Ammon's horn (tissue), 1 donor: Measurements from ENCODE around the gene DNAJC16.
A peak's percentile ranks its signal among the peaks of the same experiment; 100 is the strongest.

Experiments
- DNase-seq: peaks from one replicate; pipeline ENCODE4 v3.0.0-alpha.2; 2016; ENCODE audit warnings: low spot score

Gene DNAJC16

DNA sequence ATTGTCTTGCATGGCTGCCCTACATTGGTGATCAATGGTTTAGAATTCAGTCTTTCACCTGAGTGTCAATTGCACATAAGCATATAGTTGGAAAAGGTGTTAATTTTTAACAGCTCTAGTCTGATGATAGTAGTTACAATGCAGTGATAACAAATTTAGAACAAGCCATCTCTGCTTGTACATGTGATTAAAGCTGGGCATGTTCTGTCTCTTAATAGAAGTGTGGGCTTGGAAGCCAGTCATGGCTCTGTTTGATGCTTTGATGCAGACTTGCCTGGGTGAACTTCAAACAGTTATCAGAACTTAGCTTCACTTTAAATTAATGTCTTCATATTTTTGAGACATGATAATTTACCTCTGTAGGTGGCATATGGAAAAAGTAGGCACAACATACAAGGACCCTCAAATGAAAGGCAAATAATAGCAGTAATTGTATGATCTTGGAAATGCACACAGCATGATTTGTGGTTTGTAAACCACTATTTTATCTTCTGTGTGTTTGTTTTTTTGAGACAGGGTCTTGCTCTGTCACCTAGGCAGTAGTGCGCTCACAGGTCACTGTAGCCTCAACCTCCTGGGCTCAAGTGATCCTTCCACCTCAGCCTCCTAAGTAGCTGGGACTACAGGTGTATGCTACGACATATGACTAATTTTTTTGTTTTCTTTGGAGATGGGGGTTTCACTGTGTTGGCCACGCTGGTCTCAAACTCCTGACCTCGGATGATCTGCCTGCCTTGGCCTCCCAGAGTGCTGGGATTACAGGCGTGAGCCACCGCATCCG lies 94.4 kb downstream of the DNAJC16 start:
- no peak for DNase-seq

DNA sequence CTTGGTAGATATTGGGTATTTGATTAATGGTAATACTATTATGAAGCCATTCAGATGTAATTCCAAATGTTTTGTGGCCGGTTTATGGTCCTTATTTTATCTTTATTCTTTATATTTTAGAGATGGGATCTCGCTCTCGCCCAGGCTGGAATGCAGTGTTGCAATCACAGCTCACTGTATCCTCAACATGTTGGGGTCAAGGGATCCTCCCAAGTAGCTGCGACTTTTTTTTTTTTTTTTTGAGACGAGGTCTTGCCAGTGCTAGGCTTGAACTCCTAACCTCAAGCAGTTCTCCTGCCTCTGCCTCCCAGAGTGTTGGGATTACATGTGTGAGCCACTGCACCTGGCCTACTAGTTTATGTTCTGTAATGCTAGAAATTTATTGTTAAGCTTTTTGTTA lies 95.3 kb downstream of the DNAJC16 start:
- no peak for DNase-seq

DNA sequence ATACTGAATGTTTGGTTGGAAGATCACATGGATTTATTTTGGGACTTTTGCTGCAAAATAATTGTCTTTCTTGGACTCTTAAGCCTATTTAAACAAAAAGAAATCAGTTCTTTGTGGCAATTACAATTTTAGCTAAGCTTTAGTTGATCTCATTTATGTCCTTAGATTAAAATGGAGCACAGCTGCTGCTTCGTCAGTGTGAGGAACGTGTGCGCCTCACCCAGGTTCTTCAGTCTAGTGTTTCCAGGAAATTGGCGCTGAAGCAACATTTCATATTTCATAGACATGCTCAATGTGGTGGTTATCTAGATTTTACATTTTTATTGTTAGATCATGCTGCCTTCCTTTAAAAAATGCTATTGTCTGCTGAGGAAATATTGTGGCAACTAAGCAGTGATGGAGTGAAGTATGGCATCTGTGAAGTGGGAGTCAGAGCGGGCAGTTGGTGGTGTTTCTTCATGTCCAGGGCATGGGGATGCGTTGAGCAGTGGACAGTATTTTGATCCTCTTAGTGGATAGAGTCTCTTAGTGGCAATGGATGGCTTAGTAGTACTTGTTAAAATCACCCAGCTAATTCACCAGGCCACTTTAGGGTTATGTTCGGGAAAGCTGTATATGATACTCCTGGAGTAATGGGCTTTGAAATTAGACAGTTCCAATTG lies 96.2 kb downstream of the DNAJC16 start:
- peak; percentile 23 for DNase-seq

DNA sequence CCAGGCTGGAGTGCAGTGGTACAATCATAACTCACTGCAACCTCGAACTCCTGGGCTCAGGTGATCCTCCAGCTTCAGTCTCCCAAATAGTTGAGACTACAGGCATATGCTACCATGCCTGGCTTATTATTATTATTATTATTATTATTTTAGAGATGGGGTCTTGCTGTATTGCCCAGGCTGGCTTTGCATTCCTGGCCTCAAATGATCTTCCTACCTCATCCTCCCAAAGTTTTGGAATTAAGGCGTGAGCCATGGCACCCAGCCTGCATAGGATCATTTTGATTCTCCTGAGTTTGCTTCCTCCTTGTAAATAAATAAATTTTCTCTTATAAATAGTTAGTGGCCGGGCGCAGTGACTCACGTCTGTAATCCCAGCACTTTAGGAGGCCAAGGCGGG lies 96.8 kb downstream of the DNAJC16 start:
- DNase-seq: no peak

DNA sequence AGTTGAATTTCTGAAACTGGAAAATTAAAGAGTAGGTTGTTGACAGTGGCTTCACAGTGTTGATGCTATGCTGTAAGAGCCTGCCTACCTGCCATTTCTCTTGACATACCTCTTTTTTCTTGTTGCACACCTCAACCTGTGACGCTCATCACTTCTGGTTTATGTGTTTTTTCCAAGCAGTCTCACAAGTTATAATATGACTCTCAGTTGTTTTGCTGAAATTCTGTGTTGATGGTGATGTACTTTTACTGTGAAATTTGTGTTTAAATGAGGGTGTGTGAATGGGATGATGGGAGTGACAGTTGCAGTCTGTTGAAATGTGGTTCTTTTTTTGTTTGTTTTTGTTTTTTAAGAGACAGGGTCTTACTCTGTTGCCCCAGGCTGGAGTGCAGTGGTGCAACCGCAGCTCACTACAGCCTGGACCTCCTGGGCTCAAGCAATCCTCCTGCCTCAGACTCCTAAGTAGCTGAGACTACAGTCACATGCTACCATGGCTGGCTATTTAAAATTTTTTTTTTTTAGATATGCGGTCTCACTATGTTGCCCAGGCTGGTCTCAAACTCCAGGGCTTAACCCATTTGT lies 97.6 kb downstream of the DNAJC16 start:
- no peak for DNase-seq

DNA sequence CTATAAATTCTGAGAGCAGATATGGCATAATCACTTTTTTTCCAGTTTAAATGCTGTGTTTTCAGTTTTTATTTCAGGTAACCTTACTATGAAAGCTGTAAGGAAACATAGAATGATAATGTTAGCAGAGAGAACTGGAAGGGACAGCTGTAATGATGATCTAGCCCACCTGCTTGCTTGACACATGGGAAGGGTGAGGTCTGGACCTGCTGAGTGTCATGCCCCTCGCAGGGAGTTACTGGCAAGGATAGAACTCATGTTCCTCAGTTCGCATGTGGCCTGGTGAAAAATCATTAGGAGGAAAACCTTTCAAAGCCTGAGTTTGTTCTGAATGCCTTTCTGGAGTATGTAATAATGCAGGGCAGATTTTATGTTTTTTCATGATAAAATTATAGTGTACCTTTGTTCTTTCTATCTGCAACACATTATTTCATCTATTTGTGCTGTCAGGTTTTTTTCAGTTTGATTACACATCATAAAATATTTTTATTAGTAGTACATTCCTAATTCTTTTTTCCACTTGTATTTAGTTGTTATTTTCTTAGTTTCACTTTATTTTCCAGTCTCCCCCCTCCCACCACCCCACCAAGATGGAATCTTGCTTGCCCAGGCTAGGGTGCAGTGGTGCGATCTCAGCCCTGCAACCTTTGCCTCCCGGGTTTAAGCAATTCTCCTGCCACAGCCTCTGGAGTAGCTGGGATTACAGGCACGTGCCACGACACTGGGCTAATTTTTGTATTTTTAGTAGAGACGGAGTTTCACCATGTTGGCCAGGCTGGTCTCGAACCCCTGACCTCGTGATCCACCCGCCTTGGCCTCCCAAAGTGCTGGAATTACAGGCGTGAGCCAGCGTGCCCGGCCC lies 98.6 kb downstream of the DNAJC16 start:
- DNase-seq: no peak
